ENCODE measurements around the gene PCDH20.

DNA sequence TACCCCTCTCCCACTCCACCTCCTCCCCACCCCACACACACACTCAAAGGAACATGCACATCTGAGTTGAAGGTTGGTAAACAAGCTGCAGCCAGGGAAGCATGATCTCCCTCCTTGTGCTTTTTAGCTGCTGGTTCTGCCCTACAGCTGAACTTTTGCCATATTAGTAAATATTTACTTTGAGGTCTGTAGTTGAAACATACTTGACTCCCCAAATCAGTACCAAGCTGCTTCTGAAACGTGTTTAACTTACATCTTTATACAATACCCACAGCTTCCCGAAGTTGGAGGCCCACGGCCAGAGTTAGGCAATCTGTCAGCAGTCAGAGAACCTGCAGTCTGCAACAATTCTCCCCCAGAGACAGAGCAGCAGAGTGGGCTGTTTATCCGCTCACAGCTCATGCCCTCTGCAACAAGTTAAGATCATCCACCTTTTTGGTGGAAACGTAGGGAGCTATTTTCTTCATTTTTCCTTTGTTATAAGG, 1.5 kb upstream of the PCDH20 start:
- TF ChIP-seq, protein P1, sequence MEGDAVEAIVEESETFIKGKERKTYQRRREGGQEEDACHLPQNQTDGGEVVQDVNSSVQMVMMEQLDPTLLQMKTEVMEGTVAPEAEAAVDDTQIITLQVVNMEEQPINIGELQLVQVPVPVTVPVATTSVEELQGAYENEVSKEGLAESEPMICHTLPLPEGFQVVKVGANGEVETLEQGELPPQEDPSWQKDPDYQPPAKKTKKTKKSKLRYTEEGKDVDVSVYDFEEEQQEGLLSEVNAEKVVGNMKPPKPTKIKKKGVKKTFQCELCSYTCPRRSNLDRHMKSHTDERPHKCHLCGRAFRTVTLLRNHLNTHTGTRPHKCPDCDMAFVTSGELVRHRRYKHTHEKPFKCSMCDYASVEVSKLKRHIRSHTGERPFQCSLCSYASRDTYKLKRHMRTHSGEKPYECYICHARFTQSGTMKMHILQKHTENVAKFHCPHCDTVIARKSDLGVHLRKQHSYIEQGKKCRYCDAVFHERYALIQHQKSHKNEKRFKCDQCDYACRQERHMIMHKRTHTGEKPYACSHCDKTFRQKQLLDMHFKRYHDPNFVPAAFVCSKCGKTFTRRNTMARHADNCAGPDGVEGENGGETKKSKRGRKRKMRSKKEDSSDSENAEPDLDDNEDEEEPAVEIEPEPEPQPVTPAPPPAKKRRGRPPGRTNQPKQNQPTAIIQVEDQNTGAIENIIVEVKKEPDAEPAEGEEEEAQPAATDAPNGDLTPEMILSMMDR (conservative IDR thresholded peaks at IDR 0.05), result no peak
- TF ChIP-seq ZFX (IDR thresholded peaks at IDR 0.05), result no peak
